K562 (cell line): ENCODE measurements around the gene TGFA. TPM values are rescaled to one million over a fixed set of nuclear protein-coding genes. Genes with fewer than 3 reads are reported as not detected.

Source experiments
- CHD2 ChIP-seq: IDR thresholded peaks from 2 replicates; pipeline ENCODE4 v1.6.1; 2011; ENCODE audit warnings: low read depth, low read length
- E2F3 ChIP-seq: fragments of 250-450 bp; sonication (Bioruptor Pico); IDR thresholded peaks from 2 replicates; pipeline ENCODE4 v1.4.0; 2020; ENCODE audit warnings: mild to moderate bottlenecking
- polyA plus RNA-seq, 8 experiments: library from polyadenylated mRNA; depleted of rRNA in 4 of 8; stranded (reverse) in 5 of 8; unstranded in 3 of 8; fragments of >200 nt; fragmentation: Nextera tagmentation in 2 of 8; fragmentation: Illumina TruSeq in 1 of 8; extraction: Ambion mirVana in 2 of 8; extraction: Trizol in 1 of 8; gene quantifications; 2 replicates each; pipeline versions ENCODE4 v1.2.1 to v1.2.3, GENCODE V29; 2011 to 2014; ENCODE audit warnings: inconsistent platforms in 1 of 8, missing spikeins in 1 of 8
- total RNA-seq, 7 experiments: library from RNA; depleted of rRNA in 6 of 7; stranded (reverse); fragments of >200 nt in 6 of 7; fragmentation: Illumina TruSeq in 2 of 7; extraction: Trizol in 2 of 7; gene quantifications; 2 replicates each; pipeline versions ENCODE4 v1.2.1 to v1.2.3, GENCODE V29; 2011 to 2021; ENCODE audit warnings: low replicate concordance in 1 of 7
- TF ChIP-seq, protein P1 (sequence below): fragments of 250-450 bp; sonication (Bioruptor Pico); IDR thresholded peaks from 2 replicates; pipeline ENCODE4 v1.5.0; 2020; ENCODE audit warnings: mild to moderate bottlenecking, borderline replicate concordance
- TF ChIP-seq, protein P2 (sequence below): sonication (generic); formaldehyde crosslinking; IDR thresholded peaks from 2 replicates; pipeline ENCODE4 v1.9.0; 2022; ENCODE audit warnings: mild to moderate bottlenecking, missing genetic modification reagents
- TF ChIP-seq, protein P3 (sequence below): fragments of 250-450 bp; sonication (Bioruptor Pico); IDR thresholded peaks from 2 replicates; pipeline ENCODE4 v1.5.0; 2021; ENCODE audit warnings: mild to moderate bottlenecking, moderate library complexity

Gene TGFA
- total and polyA plus RNA-seq, 9 of the 15 experiments (the other 6 are each of a cell fraction or from before 2014, with no cell fraction given): not detected

DNA sequence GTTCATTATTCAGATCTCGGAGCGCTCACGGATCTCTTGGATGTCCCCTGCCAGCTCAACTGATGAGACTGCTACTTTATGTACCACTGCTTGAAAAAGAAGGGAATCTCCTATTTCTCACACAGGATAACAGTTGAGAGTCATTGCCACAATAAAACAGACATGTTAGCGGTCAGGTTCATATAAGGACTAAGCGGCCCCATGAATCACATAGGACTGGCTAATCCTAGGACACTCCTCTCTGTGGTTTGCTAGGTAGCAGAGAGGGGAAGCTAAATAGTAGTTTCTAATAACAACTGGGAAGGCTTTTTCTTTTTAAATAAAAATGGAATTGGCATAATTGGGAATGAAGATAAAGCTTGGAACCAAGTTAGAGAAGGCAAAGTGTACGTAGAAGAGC is 15.9 kb upstream of the TGFA start (continued):
- TF ChIP-seq, protein P1, sequence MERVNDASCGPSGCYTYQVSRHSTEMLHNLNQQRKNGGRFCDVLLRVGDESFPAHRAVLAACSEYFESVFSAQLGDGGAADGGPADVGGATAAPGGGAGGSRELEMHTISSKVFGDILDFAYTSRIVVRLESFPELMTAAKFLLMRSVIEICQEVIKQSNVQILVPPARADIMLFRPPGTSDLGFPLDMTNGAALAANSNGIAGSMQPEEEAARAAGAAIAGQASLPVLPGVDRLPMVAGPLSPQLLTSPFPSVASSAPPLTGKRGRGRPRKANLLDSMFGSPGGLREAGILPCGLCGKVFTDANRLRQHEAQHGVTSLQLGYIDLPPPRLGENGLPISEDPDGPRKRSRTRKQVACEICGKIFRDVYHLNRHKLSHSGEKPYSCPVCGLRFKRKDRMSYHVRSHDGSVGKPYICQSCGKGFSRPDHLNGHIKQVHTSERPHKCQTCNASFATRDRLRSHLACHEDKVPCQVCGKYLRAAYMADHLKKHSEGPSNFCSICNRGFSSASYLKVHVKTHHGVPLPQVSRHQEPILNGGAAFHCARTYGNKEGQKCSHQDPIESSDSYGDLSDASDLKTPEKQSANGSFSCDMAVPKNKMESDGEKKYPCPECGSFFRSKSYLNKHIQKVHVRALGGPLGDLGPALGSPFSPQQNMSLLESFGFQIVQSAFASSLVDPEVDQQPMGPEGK (CRISPR knock-in tag): no peak
- TF ChIP-seq, protein P2, sequence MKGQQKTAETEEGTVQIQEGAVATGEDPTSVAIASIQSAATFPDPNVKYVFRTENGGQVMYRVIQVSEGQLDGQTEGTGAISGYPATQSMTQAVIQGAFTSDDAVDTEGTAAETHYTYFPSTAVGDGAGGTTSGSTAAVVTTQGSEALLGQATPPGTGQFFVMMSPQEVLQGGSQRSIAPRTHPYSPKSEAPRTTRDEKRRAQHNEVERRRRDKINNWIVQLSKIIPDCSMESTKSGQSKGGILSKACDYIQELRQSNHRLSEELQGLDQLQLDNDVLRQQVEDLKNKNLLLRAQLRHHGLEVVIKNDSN (CRISPR knock-in tag): no peak
- TF ChIP-seq, protein P3, sequence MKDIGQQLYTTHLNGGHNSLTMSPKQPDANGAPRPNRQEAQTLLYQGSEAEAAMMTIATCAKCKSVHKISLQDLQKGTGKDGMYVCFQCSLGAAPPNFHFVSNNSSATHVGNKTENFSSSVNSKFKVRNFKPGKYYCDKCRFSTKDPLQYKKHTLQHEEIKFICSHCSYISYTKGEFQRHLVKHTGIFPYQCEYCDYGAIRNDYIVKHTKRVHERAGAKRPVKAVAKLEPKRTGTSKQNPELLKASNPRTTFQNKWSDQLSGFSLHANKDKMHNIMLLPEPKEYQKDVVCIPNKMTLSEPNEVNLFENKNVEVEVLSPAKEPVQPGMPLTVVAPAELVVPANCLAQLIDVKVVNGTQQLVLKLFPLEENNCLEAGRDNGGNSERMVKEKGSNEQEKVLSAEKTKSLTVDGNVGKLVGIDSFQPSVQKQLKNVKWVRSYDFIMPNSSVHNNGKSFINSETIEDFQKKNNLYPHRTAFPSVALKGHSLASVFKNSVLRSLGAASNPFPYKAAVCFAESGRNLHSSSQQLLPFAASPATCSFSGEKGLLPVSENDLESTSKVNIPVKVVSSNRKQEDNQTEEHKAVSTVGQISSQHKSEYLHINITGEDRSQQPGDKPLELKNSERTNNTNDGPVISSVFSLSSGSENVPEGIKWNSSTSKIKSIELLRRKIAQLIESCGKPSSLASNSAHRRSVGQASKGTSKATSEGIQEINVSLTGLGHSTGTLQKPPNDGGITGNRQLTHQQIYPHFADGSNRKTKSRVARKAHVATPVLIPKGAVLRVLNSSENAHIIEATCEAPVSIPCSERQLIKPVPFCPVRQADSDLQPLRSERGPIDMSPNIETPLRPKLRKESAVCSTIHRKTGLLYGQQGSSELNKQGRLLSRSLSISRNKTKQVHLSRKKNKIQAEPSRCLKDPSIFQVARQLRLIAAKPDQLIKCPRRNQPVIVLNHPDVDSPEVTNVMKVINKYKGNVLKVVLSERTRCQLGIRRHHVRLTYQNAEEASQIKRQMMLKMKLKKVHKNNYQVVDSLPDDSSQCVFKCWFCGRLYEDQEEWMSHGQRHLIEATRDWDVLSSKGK: no peak
- no peak for TF ChIP-seq E2F3 (CRISPR knock-in tag)
- TF ChIP-seq CHD2: no peak
